HL-60/S4 (cell line): ENCODE measurements around the gene MED16.

Source experiments
- in situ Hi-C: fragments of 300-500 bp; cut with MboI; formaldehyde crosslinking; loops from 2 replicates; pipeline ENCODE4 v1.14.3; 2022; ENCODE audit warnings: low sequenced_read_pairs

MED16 gene

DNA sequence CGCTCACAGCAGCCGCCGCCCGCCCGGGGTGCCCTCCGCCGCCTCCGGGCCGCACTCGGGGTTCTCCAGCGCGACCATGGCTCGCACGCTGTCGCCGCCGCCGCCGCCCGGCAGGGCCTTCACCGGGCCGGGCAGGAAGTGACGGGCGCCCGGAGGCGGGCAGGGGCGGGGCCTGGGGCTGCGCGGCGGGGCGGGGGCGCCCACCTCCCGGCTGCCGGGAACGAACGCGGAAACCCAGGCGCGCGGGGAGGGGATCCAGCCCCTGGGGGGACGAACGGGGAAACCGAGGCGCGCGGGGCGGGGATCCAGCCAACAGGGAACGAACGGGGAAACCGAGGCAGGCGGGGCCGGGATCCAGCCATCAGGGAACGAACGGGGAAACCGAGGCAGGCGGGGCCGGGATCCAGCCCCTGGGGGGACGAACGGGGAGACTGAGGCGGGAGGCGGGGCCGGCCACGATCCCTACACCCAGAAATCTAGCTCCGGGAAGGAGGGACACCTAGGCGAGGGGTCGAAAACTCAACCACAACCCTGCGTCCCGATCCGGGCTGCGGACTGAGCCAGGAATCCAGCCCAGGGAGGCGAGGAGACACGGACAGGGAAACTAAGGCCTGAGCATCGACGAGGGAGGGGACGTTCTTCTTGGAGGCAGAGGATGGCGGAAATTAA lies 20.2 kb upstream of the MED16 start, which contains the start of gene R3HDM4:
R3HDM4 (minus strand) TSS at position 140 of the 669 bp plus-strand sequence; CDS start at position 78, 62 bp downstream.
- in situ Hi-C loops, result no loop called here

- in situ Hi-C loops, result no loop called here
Observed at GRCh38 chr19:912181-913079, 19.4 kb upstream of the MED16 start.

GRCh38 chr19:911197-912033 lies 18.4 kb upstream of the MED16 start:
- in situ Hi-C loops, result no loop called here

DNA sequence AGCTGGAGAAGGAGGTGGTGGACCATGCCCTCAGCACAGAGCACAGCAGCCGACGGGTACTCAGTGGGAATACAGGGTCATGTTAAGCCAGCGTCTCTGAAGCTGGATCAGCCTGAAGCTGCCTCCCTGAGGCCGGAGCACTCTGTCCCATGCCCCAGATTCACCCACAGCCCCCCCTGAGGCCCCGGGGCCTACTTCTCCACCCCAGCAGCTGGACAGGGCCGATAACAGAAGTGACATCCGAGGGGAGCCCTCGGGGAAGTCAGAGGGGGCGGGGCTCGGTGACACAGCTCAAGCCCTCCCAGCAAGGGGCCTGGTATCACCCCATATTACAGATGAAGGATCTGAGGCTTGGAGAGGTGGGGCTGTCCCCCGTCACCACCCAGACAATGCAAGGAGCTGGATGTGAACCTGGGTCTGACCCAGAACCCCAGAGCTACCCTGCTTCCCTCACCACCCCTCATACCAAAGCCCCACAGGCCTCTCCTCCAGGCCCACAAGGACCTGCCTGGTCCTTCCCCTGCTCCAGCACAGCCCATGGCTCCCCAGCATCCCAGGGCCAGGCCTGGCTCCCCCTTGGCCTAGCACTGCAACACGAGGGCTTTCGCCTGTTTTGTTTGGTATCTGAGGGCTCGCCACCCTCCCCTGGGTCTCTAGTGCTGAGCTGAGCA lies 14.3 kb upstream of the MED16 start:
- in situ Hi-C loops, result no loop called here

DNA sequence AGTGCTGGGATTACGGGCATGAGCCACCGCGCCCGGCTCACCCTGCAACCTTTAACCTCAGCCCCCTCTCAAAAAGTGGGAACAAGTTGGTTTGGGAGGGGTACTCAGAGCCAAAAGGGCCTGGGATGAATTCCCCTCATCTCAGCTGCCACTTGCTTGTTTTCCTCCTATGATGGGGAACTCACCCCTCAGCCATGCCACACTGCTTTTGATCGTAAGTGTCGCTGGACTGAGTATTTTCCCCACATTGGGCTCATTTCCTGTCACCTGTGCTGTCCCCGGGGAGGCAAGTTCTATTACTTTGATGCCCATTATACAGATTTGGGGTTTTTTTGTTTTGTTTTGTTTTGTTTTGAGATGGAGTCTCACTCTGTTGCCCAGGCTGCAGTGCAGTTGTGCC lies 13.5 kb upstream of the MED16 start:
- in situ Hi-C loops, result no loop called here

DNA sequence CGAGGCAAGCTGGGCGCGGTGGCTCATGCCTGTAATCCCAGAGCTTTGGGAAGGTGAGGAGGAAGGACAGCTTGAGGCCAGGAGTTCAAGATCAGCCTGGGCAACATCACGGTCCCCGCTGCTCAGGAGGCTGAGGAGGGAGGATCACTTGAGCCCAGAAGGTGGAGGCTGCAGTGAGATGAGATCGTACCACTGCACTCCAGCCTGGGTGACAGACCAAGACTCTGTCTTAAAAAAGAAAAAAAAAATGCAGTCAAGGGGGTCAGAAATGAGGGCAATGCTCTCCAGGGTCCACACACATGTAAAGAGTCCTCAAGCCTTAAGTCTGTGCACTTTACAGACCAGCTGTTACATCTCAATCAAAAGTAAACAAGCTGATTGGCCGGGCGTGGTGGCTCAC lies 11.6 kb upstream of the MED16 start:
- in situ Hi-C loops, result no loop called here

- in situ Hi-C loops, result no loop called here
Observed at GRCh38 chr19:903266-903797, 10.3 kb upstream of the MED16 start.

GRCh38 chr19:902446-903226 lies 9.6 kb upstream of the MED16 start:
- in situ Hi-C loops, result no loop called here

- in situ Hi-C loops, result no loop called here
Observed at GRCh38 chr19:902093-902370, 9.0 kb upstream of the MED16 start.

- in situ Hi-C loops, result no loop called here
Observed at GRCh38 chr19:901216-902092, 8.5 kb upstream of the MED16 start.

DNA sequence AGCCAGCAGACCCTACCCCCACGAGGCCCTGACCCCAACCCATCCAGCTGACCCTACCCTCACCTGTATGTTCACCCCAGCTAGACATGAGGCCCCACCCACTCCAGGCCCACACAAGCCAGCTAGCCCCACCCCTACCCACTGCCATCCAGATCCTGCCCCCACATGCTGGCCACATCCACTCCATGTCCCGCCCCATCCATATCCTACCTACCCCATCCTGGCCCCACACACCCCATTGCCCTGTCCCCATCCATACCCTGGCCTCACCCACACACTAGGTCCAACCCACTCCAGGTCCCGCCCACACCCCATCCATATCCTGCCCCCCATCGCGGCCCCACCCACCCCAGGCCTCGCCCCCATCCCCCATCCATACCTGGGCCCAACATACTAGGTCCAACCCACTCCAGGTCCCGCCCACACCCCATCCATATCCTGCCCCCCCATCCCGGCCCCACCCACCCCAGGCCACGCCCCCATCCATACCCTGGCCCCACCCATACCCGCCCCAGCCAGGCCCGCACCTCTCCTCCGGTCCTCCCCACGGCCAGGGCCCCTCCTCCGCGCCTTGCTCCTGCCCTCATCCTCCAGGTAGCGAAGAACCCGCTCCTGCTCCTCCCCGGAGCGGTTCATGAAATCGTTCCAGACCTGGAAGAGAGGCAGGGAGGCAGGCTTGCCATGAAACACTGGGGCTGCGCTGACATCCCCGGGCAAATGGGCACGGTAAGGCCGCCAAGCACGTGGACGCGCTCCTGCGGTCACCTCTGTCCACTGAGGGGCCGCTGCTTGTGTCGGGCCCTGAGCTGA lies 7.5 kb upstream of the MED16 start:
- in situ Hi-C loops, result no loop called here

DNA sequence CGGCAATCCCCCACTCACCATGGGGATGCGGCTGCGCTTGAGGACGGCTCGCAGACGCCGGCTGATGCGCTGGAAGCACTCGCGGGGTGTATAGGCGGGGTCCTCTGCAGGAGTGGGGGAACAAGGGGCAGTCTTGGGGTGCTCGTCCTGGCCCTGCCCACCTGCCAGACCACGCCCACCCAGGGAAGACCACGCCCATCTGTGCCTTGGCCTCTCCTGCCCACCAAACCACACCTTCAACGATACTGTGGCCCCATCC lies 7.0 kb upstream of the MED16 start:
- in situ Hi-C loops, result no loop called here

DNA sequence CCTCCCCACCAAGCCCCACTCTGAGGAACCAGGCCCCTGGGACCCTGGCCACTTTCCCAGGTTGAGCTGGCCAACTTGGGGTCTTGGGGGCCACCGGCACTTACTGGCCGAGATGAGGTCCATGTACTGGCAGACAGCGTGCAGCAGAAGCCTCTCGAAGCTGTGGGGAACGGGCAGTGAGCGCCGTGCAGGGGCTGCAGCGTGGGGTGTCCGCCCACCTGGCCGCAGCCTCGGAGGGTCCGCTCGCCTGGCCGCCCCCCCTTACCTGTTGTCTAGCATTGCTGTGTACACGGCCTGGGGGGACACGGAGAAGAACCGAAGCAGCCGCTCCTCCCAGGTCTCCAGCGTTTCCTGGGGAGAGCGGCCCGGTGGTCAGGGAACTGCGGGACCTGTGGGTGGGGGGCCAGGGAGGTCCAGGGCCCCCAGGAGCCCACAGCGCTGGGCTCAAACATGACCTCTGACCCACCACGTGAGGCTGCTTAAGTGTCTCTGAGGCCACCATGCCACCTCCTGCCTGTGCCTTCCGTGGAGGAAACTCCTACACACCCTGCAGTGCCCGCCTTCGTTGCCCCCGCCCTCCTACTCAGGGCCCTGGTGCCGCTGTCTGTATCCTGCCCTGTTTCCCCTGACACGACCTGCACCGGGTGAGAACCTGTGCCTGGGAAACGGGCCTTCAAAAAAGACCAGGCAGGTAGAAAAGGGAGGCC lies 6.5 kb upstream of the MED16 start:
- in situ Hi-C loops, result no loop called here

- in situ Hi-C loops, result no loop called here
Observed at GRCh38 chr19:898663-899062, 5.7 kb upstream of the MED16 start.

DNA sequence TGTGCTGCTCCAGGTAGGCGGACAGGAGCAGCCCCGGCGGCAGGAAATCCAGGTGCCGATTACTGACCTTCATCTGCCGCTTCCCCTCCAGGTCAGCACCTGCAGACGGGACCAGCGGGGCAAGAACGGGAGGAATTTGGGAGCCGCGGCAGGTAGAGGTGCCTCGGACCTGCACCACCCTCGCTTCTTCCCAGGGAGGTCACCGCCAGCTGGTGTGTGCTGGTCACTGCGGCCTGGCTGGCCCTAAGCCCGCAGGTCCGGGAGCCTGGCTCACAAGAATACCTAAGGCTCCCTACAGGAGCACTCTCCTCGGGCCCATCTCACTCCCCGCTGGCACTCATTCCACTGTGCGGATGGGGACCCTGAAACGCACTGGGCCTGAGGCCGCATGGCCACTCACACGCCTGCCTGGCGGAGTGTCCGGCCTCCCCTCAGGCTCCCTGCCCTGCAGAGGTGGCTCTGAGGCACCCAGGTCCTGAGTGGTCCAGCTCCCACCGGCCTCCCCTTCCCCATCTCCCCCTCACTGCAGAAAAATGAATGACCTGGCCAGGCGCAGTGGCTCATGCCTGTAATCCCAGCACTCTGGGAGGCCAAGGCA lies 4.6 kb upstream of the MED16 start:
- in situ Hi-C loops, result no loop called here

DNA sequence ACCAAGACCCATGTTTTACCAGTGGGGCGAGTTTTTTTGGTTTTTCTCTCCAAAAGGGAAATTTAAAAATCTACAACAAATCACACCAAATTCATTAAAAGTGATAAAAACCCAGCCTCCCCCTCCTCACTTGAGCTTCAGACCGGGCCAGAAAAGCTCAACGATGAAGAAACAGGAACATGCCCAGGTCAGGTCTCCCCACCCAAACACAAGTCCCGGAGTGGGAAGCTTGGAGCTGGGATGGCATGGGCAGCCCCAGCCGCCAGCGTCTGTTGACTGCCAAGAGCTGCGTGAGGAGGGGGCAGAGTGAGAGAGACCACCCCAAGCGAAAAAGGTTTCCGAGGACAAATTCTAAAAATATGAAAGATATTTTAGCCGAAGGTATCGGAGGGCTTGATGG lies 4.0 kb upstream of the MED16 start:
- in situ Hi-C loops, result no loop called here

DNA sequence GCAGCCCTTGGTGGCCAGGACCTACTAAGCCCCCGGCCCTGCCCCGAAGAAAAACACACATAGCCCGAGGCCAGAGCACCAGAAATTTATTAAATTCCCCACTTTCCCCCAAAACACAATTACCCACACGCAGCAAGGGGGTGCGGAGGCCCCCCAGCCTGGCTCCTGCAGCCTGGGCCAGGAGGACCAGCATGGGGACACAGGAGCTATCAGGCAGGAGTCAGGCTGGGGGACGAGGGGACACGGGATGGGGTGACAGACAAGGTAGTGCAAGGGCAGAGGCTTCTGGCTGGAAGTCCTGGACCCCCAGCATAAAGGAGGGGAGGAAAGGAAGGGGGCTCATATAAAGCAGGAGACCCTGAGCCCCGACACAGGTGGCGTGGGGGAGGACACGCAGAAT lies 3.4 kb upstream of the MED16 start:
- in situ Hi-C loops, result no loop called here
